ENCODE results near the gene COL23A1.
"Not testable (repeated sequence)": the region's sequence is repeated elsewhere in the genome, so short reads cannot be mapped to it uniquely, and the experiment has no call there.

The COL23A1 gene

GRCh38 chr5:178277346-178277745 is 312.8 kb downstream of the COL23A1 start:
- DNase-seq, result no peak

- DNase-seq, result no peak
These were observed 315.2 kb downstream of the COL23A1 start for GRCh38 chr5:178274781-178275537.

DNA sequence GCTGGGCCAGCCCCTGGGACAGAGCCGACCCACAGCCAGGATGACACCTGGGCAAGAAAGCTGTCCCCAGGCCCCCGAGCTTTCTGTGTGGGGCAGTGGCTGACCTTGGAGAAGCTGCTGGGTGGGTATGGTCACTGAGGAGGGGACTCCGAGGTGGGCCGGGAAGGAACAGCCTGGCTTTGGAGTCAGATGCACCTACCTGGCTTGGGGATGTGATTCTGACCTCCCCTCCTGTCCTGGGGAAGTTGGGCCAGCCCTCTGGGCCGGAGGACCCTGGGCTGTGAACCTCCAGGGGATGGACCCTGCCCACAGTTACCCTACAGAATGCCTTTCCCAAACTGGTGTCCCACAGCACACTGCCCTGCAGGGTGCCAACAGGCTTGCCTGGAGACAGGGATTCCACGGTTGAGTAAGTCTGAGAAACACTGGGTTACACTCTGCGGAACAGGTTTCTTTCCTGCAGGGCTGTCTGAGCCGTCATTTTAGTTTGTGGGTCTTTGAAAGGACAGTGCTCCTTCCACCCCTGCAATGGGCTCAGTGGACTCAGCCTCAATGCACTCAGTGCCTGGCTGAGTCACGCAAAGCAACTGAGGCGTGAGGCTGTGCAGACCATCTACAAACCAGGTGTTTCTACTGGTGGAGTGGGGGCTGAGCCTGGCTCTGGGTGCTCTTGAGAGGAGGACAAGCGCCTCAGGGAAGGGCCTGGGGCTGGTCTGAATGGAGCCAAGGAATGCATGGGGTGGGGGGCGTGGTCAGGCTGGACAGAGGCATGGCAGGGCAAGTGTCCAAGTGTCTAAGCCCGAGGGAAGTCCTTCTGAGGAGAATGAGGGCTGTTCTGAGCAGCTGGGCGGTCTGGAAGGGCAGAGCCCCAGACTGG is 316.3 kb downstream of the COL23A1 start:
- no peak for DNase-seq

DNA sequence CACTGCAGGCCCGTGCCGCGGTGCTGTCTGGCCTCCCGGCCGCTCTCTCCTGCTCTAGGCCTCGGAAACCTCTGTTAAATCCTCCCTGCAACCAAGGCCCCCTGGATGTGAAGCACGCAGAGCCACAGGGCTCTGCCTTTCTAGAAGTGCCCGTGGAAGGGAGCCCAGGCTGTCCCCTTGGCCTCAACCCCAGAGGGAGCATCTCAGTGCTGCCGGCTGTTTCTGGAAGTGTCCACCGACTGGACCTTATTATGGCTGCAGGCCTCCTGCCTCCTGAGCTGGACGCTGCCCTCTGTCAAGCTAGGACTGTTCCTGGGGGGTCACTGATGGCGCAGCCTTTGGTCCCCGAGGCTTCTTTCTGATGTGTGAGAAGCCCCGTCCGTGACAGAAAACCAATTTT is 317.2 kb downstream of the COL23A1 start:
- DNase-seq, result no peak

- DNase-seq, result no peak
These were observed 317.6 kb downstream of the COL23A1 start for GRCh38 chr5:178272591-178272990.

DNA sequence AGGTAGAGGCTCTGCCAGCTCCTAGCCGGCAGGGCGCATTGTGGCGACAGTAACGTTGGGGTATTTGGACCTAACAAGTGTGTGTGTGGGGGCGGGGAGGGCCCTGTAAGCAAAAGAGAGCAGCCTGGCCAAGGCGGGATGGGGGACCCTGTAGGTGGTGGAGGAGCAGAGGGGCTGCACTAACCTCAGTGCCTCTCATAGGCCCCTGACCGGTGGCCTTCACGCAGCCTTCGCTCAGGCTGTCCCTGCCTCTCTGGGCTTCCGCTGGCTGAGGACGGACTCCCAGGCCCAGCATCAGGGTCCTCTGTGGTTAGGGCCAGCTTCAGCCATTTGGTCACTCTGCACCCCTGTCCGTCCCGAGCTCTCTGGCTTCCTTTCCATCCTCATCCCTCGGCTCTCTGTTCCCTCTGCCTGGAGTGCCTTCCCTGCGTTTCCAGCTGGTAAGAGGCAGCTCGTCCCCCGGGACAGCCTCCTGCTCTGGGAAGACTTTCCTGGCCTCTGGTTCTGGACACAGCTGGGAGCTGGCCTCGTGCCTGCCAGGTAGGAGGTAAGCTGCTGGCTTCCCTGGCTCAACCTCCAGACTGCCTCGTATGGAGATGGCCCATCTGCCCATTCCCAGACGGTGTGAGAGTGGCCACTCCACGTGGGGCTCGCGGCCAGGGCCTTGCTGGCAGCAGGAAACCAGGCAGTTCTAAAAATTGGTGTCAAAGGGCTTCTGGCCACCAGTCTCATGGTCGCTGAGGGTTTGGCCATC is 318.3 kb downstream of the COL23A1 start:
- DNase-seq, result no peak

- DNase-seq, result no peak
These were observed 319.0 kb downstream of the COL23A1 start for GRCh38 chr5:178271231-178271630.

DNA sequence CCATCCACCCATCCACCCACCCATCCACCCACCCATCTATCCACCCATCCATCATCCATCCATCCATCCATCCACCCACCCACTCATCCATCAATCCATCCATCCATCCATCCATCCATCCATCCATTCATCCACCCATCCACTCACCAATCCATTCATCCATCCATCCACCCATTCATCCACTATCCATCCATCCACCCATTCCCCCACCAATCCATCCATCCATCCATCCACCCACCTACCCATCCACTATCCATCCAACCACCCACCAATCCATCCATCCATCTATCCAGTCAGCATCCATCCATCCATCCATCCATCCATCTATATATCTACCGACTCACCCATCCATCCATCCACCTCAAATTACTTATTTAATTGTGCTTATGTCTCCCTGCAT is 320.7 kb downstream of the COL23A1 start:
- no peak for DNase-seq

DNA sequence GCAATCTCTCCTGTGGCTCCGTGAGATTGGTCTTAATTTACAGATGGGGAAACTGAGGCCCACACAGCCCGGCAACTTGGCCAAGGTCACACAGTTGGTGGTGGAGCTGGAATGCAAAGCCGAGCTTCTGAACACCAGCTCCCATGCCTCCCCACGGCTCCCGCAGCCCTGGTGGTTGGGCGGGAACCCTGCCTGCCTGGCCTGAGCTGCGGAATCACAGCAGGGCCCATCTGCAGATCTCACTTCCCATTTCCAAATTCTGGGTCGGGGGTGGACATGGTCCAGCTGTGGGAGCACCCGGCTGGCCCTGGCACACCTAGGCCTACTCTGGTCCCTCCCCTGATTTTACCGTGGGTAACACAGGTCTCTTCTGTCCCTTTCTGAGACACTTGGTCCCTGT is 322.3 kb downstream of the COL23A1 start:
- no peak for DNase-seq

GRCh38 chr5:178267245-178267644 is 322.9 kb downstream of the COL23A1 start:
- DNase-seq, result no peak

DNA sequence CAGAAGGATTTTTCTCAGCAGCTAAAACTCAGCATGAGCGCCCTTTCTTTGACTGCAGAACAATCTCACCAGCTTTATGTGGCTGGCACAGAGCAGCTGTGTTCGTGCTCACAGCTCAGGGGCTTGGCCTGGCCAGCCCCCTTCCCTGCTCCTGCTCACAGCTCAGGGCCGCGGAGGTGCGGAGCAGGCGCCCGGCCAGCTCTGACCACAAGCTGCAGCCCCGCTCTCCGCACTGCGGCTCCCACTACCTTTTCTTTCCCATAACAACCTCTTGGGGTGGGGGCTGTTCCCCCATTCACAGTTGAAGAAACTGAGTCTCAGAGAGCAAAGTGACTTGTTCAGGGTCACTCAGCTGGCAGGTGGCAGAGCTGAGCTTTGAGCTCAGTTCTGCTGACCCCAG is 323.6 kb downstream of the COL23A1 start:
- DNase-seq, result no peak

- no peak for DNase-seq
These were observed 324.4 kb downstream of the COL23A1 start for GRCh38 chr5:178265746-178266145.

DNA sequence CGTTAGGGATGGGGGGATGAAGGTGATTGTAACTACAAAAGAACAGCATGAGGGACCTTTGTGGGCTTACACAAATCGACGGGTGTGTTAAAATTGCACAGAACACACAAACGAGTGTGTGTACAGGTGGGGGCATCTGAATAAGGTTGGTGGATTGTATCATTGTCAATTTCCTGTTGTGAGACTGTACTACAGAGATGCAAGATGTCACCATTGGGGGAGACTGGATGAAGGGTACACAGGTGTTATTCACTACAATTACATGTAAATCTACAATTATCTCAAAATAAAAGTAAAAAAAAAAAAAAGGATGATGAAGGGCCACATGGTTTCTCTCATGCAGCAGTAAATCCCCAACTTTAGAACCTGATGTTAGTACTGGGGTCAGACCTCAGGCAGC is 326.1 kb downstream of the COL23A1 start:
- no peak for DNase-seq

DNA sequence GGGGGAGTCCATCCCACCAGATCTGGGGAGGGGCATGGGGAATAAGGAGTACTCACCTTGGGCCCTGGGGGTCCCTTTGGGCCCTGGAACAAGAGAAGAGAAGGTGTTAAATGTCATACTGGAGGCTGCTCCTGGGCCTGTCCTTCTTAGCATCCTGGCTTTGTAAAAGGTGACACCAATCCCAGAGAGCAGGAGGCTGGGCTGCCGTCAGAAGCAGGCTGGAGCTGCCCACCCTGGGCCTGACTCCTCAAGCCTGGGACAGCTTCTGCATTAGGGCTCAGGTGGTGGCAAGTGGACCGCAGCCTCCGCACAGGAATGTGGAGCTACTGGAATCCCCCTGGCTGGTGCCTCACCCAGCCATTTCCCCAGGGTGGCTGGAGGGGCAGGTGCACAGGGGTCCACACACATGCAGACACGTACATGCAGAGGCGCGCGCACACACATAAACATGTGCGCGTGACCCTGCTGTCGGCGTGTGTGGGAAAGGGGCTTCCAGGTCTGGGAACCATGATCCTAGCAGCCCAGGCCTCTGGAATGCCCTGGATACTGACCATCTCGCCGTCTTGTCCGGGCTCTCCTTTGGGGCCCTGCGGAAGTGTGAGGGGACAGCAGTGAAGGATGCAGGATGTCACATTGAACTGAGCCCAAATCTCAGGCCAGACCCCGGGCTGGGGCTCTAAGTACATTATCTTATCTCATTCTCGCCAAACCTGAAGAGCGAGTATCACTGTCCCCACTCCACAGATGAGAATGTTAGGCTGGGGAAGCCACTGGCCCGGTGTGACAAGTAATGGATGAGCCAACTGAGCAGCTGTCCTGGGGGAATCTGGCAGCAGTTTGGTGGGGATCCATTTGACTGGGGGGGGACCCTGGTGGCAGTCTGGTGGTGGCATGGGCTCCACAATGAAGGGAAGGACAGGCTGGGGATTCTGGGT is 328.3 kb downstream of the COL23A1 start:
- no peak for DNase-seq

DNA sequence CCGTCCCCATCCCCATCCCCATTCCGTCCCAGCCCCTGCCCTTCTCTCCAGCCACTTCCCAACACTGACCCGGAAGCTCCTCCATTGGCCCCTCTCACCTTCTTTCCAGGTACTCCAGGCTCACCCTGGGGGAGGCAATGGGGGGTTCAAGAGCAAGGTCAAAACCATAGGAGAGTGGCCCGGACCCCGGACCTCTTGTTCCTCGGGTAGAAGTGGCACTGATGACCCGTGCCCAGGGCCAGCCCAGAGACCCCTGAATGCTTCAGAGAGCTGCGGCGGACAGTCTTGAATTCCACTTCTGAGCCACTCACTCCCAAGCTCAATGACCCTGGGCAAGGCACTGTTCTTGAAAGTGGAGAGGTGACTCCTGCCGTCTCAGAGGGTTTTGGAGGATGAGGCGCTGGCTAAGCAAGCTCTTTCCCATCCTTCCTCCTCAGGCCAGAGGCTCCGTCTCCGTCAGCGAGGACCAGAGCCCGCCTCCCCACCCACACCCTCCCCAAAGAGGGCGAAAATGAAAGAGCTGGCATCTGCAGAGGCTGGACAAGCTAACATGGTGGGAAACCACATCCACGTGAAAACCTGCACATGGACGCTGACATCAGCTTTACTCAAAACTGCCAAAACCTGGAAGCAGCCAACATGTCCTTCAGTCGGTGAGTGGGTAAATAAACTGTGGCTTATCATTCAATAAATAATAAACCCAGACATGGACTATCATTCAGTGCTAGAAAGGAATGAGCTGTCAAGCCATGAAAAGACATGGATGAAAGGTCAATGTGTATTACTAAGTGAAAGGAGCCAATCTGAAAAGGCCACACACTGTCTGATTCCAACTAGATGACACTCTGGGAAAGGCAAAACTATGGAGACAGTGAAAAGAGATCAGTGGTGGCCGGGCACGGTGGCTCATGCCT is 330.3 kb downstream of the COL23A1 start:
- DNase-seq, result no peak

DNA sequence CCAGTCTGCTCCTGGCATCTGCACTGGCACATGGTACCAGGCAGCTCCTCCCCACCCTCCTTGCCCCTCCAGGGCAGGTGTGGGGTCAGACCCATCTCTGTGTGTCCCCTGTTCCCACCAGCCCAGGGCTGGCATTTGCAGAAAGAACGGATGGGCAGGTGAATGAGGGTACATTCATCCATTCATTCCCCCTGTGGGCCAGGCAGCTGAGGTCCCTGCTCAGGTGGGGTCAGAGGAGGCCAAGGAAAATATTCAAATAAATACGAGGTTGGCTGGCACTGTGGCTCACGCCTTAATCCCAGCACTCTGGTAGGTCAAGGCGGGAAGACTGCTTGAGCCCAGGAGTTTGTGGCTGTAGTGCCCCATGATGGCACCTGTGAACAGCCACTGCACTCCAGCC is 332.5 kb downstream of the COL23A1 start:
- no peak for DNase-seq

DNA sequence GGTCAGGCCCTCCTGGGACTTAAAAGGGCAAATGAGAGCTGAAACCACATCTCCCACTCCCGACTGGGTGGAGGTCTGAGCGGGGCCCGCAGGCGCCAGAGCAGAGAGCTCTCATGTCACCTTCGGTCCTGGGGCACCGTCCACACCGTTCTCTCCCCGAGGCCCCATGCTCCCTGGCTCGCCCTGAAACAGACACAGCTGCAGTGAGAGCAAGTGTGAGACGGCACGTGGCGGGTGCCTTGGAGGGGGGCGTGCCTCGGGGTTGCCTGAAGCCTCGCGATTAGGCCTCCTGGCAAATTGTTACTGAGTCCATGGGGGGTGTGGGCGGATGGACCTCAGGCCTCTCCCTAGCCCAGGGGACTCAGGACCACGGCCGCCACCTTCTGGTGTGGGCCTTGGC is 333.4 kb downstream of the COL23A1 start:
- no peak for DNase-seq

DNA sequence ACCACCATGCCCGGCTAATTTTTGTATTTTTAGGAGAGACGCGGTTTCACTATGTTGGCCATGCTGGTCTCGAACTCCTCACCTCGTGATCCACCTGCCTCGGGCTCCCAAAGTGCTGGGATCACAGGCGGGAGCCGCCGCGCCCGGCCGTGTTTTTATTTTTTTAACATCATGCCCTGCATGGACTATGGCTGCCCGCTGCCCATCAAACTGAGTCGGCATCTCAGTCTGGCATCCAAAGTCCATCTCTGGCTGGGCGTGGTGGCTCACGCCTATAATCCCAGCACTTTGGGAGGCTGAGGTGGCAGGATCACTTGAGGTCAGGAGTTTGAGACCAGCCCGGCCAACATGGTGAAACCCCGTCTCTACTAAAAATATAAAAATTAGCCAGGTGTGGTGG is 336.6 kb downstream of the COL23A1 start:
- DNase-seq, result not testable (repeated sequence)

DNA sequence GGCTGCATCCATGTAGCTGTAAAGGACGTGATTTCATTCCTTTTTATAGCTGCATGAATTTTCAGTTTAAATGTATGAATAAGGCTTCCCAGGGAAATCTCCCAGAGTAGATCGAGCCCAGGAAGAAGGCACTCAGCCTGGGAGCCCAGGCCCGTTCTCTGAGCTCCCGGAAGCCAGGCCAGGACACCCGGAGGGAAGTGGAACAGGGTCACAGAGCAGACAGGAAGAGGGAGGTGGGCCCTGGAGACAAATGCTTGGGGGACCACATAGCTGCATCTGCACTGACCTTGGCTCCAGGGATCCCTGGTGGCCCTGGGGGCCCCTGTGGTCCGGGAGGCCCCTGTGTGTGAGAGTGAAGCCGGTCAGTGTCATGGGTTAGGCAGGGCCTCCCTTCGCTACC is 337.9 kb downstream of the COL23A1 start:
- no peak for DNase-seq

GRCh38 chr5:178250263-178250662 is 339.9 kb downstream of the COL23A1 start:
- no peak for DNase-seq
